Right lobe of liver (tissue), 6 donors: Measurements from ENCODE around the gene TMEM256. TPM values are rescaled to one million over a fixed set of nuclear protein-coding genes. Genes with fewer than 3 reads are reported as not detected.
A peak's percentile ranks its signal among the peaks of the same experiment; 100 is the strongest.

Source experiments
- ATAC-seq, 4 donors: fragments of 200-7000 bp; cut with Tn5 transposase; one replicate each; pipeline ENCODE4 v1.9.1; 2020; ENCODE audit warnings: mild to moderate bottlenecking in 4 of 4, moderate library complexity in 4 of 4
- DNase-seq, 3 donors: peaks; one replicate each; pipeline ENCODE4 v3.0.0-alpha.2; 2020
- H3K27ac ChIP-seq, 3 donors: fragments of 200-600 bp; one replicate each; pipeline ENCODE4 v1.8.0; 2022
- H3K27me3 ChIP-seq, 2 donors: fragments of 200-600 bp; one replicate each; pipeline ENCODE4 v1.8.0; 2022
- H3K36me3 ChIP-seq, 4 donors: fragments of 200-600 bp; sonication (generic) in 1 of 4; one replicate each; pipeline versions ENCODE4 v1.5.1 to v1.8.0; 2017 to 2022; ENCODE audit warnings: control low read depth in 1 of 4
- H3K4me1 ChIP-seq, 4 donors: fragments of 200-600 bp; sonication (generic) in 1 of 4; one replicate each; pipeline versions ENCODE4 v1.5.1 to v1.8.0; 2017 to 2022; ENCODE audit warnings: control low read depth in 1 of 4
- H3K4me3 ChIP-seq, 3 donors: fragments of 200-600 bp; one replicate each; pipeline ENCODE4 v1.8.0; 2022
- H3K9me3 ChIP-seq, 4 donors: fragments of 200-600 bp; sonication (generic) in 1 of 4; one replicate each; pipeline versions ENCODE4 v1.5.1 to v1.8.0; 2017 to 2022; ENCODE audit warnings: control low read depth in 1 of 4
- POLR2A ChIP-seq: fragments of 450-650 bp; IDR thresholded peaks from one replicate; pipeline ENCODE4 v1.6.1; 2017; ENCODE audit warnings: antibody characterized with exemption, mild to moderate bottlenecking
- WGBS: methylation state at CpG from one replicate; pipeline ENCODE4 v1.1.6; 2018; ENCODE audit warnings: low coverage, low lambda C conversion rate; ENCODE audit not compliant: insufficient coverage; ENCODE audit errors: missing lambda C conversion rate; 5-methylcytosine and 5-hydroxymethylcytosine counted together
- intact Hi-C, 2 donors: fragments of 100-400 bp; cut with DNase I; formaldehyde crosslinking; loops; one replicate each; pipeline versions ENCODE4 v1.11.2 to v1.14.1; 2022
- total RNA-seq, 6 experiments: library from RNA; depleted of rRNA in 2 of 6; stranded (reverse); fragments of >200 nt in 2 of 6; fragmentation: NEBNext Ultra II Directional in 3 of 6; extraction: Animal tissue kit (Norgen Biotek cat#: 25700) in 3 of 6; gene quantifications; one replicate each; pipeline versions ENCODE4 v1.1.0 to v1.2.4, GENCODE V29; 2016 to 2023
- TF ChIP-seq, protein P1 (sequence below), 4 donors: fragments of 200-600 bp in 3 of 4; fragments of 450-650 bp in 1 of 4; IDR thresholded peaks; one replicate each; pipeline versions ENCODE4 v1.5.1 to v1.8.0; 2016 to 2022; ENCODE audit warnings: antibody characterized with exemption in 4 of 4, mild to moderate bottlenecking in 2 of 4
- donor health status: DM: no; HTN: yes; CAD: no.
- donor health status: DM: no; HTN: no; CAD: no.
- donor health status: DM: no; HTN: no; CAD: no.
- donor health status: DM: no; HTN: yes; CAD: no.
- donor health status: DM: no; HTN: yes; CAD: no.

TMEM256 gene
- total RNA-seq, 6 experiments from 2014 or later, result 56.4 to 95.4 (median 68.9) TPM

DNA sequence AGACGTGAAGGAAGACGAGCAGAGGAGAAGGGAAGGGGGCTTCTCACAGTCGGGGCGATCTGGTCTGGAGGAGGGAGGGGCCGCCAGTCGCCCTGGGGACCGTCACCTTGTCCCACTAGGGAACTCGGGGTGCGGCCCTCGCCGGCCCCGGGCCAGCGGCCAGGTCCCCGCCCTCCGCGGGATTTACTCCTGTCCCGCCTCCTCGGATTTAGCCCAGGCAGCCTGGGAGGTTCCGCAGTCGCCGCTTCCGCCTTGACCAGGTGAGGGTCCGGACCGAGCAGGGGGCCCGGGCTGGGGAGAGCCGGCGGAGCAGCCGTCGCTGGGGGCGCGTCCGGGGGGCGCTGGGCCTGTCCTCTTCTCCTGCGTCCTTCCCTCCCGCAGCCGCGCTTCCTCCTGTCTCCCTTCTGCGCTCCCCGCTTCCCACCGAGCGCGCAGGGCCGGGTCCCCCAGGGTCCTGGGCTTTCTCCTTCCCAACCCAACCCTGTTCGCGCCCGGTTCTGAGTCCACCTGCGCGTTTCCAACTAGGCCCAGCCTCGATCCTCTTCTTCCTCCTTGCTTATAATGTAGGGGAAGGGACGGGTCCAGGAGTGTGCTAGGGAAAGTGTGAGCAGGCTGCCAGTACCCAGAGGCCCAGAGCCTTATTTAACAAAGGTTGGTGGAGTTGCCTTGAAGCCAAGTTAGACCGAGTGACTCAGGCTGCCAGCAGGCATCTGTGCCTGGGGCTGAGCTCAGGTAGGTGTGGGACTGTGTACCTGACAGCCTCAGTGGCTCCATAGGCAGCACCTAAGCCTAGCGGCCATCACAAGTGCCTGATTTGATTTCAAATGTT is 22.8 kb downstream of the TMEM256 start, which contains the start of gene TNK1:
Gene TNK1 (plus strand): TSS at position 235 of the 829 bp plus-strand sequence. CDS start 1,838 bp downstream, outside the sequence.
- Histone ChIP-seq H3K4me1 (peaks cover 0 to 10% (median 0%) of the 10 kb centered on the region in 4 donors), H3K9me3 (no peaks in the 10 kb centered on the region), H3K36me3 (no peaks in the 10 kb centered on the region), H3K27me3 (no peaks in the 10 kb centered on the region), H3K27ac (peak within 1 kb of the TSS in 1 of 3 donors; percentile 3), H3K4me3 (peak within 1 kb of the TSS; percentile 36 to 70 (median 65))
- intact Hi-C loops, result no loop called here
- WGBS, result 0% methylated on average over 14 of the region's 52 CpGs
- ATAC-seq, result peak; percentile 87 to 90 (median 88)
- DNase-seq, result peak; percentile 80 to 81 (median 80)
- TF ChIP-seq, protein P1, sequence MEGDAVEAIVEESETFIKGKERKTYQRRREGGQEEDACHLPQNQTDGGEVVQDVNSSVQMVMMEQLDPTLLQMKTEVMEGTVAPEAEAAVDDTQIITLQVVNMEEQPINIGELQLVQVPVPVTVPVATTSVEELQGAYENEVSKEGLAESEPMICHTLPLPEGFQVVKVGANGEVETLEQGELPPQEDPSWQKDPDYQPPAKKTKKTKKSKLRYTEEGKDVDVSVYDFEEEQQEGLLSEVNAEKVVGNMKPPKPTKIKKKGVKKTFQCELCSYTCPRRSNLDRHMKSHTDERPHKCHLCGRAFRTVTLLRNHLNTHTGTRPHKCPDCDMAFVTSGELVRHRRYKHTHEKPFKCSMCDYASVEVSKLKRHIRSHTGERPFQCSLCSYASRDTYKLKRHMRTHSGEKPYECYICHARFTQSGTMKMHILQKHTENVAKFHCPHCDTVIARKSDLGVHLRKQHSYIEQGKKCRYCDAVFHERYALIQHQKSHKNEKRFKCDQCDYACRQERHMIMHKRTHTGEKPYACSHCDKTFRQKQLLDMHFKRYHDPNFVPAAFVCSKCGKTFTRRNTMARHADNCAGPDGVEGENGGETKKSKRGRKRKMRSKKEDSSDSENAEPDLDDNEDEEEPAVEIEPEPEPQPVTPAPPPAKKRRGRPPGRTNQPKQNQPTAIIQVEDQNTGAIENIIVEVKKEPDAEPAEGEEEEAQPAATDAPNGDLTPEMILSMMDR (IDR thresholded peaks at IDR 0.05), result no peak
- TF ChIP-seq POLR2A, result peak; percentile 54

DNA sequence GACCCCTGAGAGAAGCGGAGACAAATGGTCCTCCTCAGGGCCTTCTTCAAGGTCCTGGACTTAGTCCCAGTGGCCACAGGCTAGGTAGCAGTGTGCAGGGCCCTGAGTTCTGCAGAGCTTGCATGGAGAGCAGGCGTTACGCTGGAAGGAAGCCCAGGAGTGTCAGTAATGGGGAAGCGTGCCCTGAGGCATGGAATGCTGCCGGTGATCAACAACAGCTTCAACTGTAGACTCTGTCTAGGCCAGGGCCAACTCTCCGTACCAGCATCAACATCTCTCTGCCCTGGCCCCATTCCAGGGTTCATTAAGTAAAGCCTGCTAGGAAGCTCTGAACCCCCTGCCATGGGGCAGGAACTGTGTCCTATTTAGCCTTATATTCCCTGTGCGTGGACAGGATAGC is 23.6 kb downstream of the TMEM256 start:
- DNase-seq (peak; percentile 65 to 84 (median 71)), ATAC-seq (peak; percentile 61 to 83 (median 72))
- Histone ChIP-seq H3K9me3 (no peaks in the 10 kb centered on the region), H3K4me1 (peaks cover 0 to 10% (median 0%) of the 10 kb centered on the region in 4 donors), H3K27ac (peak overlapping the region in 1 of 3 donors; percentile 3), H3K27me3 (no peaks in the 10 kb centered on the region), H3K4me3 (peak overlapping the region; percentile 36 to 70 (median 65)), H3K36me3 (no peaks in the 10 kb centered on the region)
- TF ChIP-seq POLR2A, result no peak
- TF ChIP-seq, protein P1 (IDR thresholded peaks at IDR 0.05), result no peak
- 20% methylated on average over 4 of the region's 7 CpGs for WGBS
- intact Hi-C loops, result no loop called here

DNA sequence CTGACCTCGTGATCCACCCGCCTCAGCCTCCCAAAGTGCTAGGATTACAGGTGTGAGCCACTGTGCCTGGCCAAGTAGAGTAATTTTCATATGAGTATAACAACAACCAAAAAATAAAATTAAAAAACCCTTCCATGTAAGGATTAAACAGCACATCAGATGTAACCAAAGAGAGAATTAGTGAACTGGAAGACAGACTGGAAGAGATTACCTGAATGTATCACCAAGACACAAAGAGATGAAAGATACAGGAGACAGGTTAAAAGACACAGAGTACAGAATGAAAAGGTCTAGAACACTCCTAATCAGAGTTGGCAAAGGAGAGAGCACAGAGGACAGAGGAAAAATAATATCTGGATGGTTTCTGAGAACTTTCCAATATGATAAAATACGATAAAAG is 24.8 kb downstream of the TMEM256 start:
- DNase-seq (no peak), ATAC-seq (no peak)
- TF ChIP-seq POLR2A, result no peak
- TF ChIP-seq, protein P1 (IDR thresholded peaks at IDR 0.05), result no peak
- 92% methylated on average over 3 of the region's 3 CpGs for WGBS
- Histone ChIP-seq H3K27me3 (no peaks in the 10 kb centered on the region), H3K9me3 (no peaks in the 10 kb centered on the region), H3K36me3 (no peaks in the 10 kb centered on the region), H3K27ac (no peak overlapping the region), H3K4me1 (peaks cover 0 to 10% (median 0%) of the 10 kb centered on the region in 4 donors), H3K4me3 (no peak overlapping the region)
- intact Hi-C loops, result no loop called here

DNA sequence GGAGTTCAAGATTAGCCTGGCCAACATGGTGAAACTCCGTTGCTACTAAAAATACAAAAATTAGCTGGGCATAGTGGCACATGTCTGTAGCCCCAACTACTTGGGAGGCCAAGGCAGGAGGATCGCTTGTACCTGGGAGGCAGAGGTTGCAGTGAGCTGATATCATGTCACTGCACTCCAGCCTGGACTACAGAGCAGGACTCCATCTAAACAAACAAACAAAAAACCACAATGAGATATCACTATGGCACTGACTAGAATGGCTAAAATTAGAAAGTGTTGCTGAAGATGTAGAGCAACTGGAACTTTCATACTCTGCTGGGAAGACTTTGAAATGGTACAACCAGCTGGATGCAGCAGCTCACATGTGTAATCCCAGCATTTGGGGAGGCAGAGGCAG is 29.5 kb downstream of the TMEM256 start:
- DNase-seq, result no peak
- intact Hi-C loops, result no loop called here
- H3K27me3 ChIP-seq, result no peaks in the 10 kb centered on the region
- WGBS, result no CpG with 5 or more reads among the region's 2 CpGs
- no peak for TF ChIP-seq POLR2A
- TF ChIP-seq, protein P1 (IDR thresholded peaks at IDR 0.05), result no peak
- no peaks in the 10 kb centered on the region for H3K9me3 ChIP-seq
- H3K4me3 ChIP-seq, result no peak overlapping the region
- no peak for ATAC-seq
- H3K4me1 ChIP-seq, result no peaks in the 10 kb centered on the region
- no peaks in the 10 kb centered on the region for H3K36me3 ChIP-seq
- H3K27ac ChIP-seq, result no peak overlapping the region
